ENCODE results near the gene WDR7. TPM values are rescaled to one million over a fixed set of nuclear protein-coding genes. Genes with fewer than 3 reads are reported as not detected.

WDR7 gene
- polyA plus RNA-seq, 2 of the 4 experiments (the other 2 are of a cell fraction) = 4.2 to 7.0 TPM

GRCh38 chr18:56789004-56789888, 138.1 kb downstream of the WDR7 start:
- FAIRE-seq = no peak
- Histone ChIP-seq H3K4me3 (no peak overlapping the region), H3K9me3 (no peaks in the 10 kb centered on the region), H3K27ac (no peak overlapping the region), H3K4me2 (no peak overlapping the region), H3K4me1 (no peaks in the 10 kb centered on the region)
- DNase-seq (ENCODE audit: low read depth in 1 of 2, low spot score in 1 of 2) = peak; percentile 1 to 36
- ChIA-PET CTCF (interaction anchor here (0.6 to 1.4 kb wide), 3 partner anchors 648 to 816 kb away, joined by 3 to 7 read pairs (median 3); no protein-coding TSS in a partner anchor), POLR2A (no interaction called here)
- peak; percentile 39 to 66; a peak in 2 of 6 replicates for ATAC-seq
- TF ChIP-seq CBX2 (IDR thresholded peaks at IDR 0.05; ENCODE audit: borderline replicate concordance, low read depth) (no peak), JUN (IDR thresholded peaks at IDR 0.05) (no peak), RFX5 (IDR thresholded peaks at IDR 0.05) (no peak), CTCF (IDR thresholded peaks at IDR 0.05) (peak; percentile 42; the same call in 2 of the 3 replicates), TP53 (CRISPR knock-in tag; IDR thresholded peaks at IDR 0.05) (no peak), JUNB (IDR thresholded peaks at IDR 0.05) (no peak), EP300 (IDR thresholded peaks at IDR 0.05) (no peak), ZFP36 (IDR thresholded peaks at IDR 0.05; ENCODE audit: borderline replicate concordance, partially characterized antibody) (no peak), SREBF2 (IDR thresholded peaks at IDR 0.05) (no peak), EHMT2 (IDR thresholded peaks at IDR 0.05; ENCODE audit: low read depth) (no peak), SMC3 (IDR thresholded peaks at IDR 0.05) (peak; percentile 30; the same call in 1 of the 3 replicates), RNF2 (IDR thresholded peaks at IDR 0.05; ENCODE audit: borderline replicate concordance, low read depth) (no peak), RAD21 (conservative IDR thresholded peaks at IDR 0.05 in 1 of 2, IDR thresholded peaks at IDR 0.05 in 1 of 2) (peak; percentile 47 to 65; a peak in 4 of 5 replicates), MAZ (IDR thresholded peaks at IDR 0.05; ENCODE audit: borderline replicate concordance, low read depth, low read length) (no peak)
- TF ChIP-seq, protein P1, sequence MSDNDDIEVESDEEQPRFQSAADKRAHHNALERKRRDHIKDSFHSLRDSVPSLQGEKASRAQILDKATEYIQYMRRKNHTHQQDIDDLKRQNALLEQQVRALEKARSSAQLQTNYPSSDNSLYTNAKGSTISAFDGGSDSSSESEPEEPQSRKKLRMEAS (IDR thresholded peaks at IDR 0.05) = no peak
- 89% methylated on average over 9 of the region's 9 CpGs for WGBS (ENCODE audit: missing lambda C conversion rate)

DNA sequence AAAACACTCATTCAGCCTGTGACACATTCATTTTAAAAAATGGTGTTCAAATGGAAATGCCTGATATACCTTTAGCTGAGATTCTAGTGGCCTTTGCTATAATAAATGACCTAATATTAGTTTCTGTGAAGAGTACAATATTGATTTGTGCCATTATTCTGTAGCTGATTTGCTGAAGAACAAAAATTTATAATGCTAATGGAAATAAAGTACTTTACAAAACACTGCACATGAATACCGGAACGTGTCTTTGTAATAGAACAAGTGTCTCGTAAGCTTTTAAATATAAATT, 138.7 kb downstream of the WDR7 start:
- DNase-seq (ENCODE audit: low read depth in 1 of 2, low spot score in 1 of 2) (no peak), ATAC-seq (no peak), FAIRE-seq (no peak)
- Histone ChIP-seq H3K4me1 (no peaks in the 10 kb centered on the region), H3K4me3 (no peak overlapping the region), H3K27ac (no peak overlapping the region), H3K9me3 (no peaks in the 10 kb centered on the region), H3K4me2 (no peak overlapping the region)
- 94% methylated on average over 3 of the region's 3 CpGs for WGBS (ENCODE audit: missing lambda C conversion rate)
- no peak for TF ChIP-seq EHF (CRISPR knock-in tag; IDR thresholded peaks at IDR 0.05)
- no peak for TF ChIP-seq ESRRA (IDR thresholded peaks at IDR 0.05; ENCODE audit: borderline replicate concordance, low read length)
- no peak for TF ChIP-seq BCL3 (IDR thresholded peaks at IDR 0.05)
- CTCF ChIA-PET = interaction anchor here (0.6 to 1.4 kb wide), 2 partner anchors 648 to 815 kb away, joined by 3 to 7 read pairs; no protein-coding TSS in a partner anchor
- POLR2A ChIA-PET = no interaction called here

GRCh38 chr18:56795381-56795780, 144.2 kb downstream of the WDR7 start:
- no peak overlapping the region for H3K4me2 ChIP-seq
- WGBS (ENCODE audit: missing lambda C conversion rate) = 42% methylated on average over 1 of the region's 1 CpG
- ChIA-PET CTCF (interaction anchor here (1.8 kb wide), 1 partner anchor 74 kb away, joined by 4 read pairs; no protein-coding TSS in a partner anchor), POLR2A (no interaction called here)
- TF ChIP-seq ESRRA (IDR thresholded peaks at IDR 0.05; ENCODE audit: borderline replicate concordance, low read length) = no peak
- TF ChIP-seq, protein P2, sequence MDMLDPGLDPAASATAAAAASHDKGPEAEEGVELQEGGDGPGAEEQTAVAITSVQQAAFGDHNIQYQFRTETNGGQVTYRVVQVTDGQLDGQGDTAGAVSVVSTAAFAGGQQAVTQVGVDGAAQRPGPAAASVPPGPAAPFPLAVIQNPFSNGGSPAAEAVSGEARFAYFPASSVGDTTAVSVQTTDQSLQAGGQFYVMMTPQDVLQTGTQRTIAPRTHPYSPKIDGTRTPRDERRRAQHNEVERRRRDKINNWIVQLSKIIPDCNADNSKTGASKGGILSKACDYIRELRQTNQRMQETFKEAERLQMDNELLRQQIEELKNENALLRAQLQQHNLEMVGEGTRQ (IDR thresholded peaks at IDR 0.05) = no peak
- no peak for TF ChIP-seq CTCF (IDR thresholded peaks at IDR 0.05)
- H3K4me1 ChIP-seq = no peaks in the 10 kb centered on the region
- no peak for DNase-seq (ENCODE audit: low read depth in 1 of 2, low spot score in 1 of 2)
- H3K27ac ChIP-seq = no peak overlapping the region
- no peak for ATAC-seq
- H3K9me3 ChIP-seq = no peaks in the 10 kb centered on the region
- H3K4me3 ChIP-seq = no peak overlapping the region
- no peak for FAIRE-seq

Measured in A549 (cell line).